ENCODE measurements around the gene DCLRE1B.

DCLRE1B gene

GRCh38 chr1:113904674-113905434, at the start of gene DCLRE1B, which contains the start of gene AP4B1:
DCLRE1B (plus strand) TSS chr1:113905326; CDS start chr1:113905587, 261 bp downstream.
AP4B1 (minus strand) TSS chr1:113904799; CDS start chr1:113904717, 82 bp downstream.
- DNase-seq = peak; percentile 100

- DNase-seq = no peak
Observed at GRCh38 chr1:113855630-113856400, 49.3 kb upstream of the DCLRE1B start.

GRCh38 chr1:113856401-113856790, 48.7 kb upstream of the DCLRE1B start:
- no peak for DNase-seq

- no peak for DNase-seq
Observed at GRCh38 chr1:113857776-113858175, 47.4 kb upstream of the DCLRE1B start.

- DNase-seq = no peak
Observed at GRCh38 chr1:113858418-113858817, 46.7 kb upstream of the DCLRE1B start.

GRCh38 chr1:113858982-113859381, 46.1 kb upstream of the DCLRE1B start:
- DNase-seq = no peak

GRCh38 chr1:113859478-113860175, 45.5 kb upstream of the DCLRE1B start:
- DNase-seq = peak; percentile 40

- no peak for DNase-seq
Observed at GRCh38 chr1:113860891-113861290, 44.2 kb upstream of the DCLRE1B start.

- DNase-seq = no peak
Observed at GRCh38 chr1:113861641-113862040, 43.5 kb upstream of the DCLRE1B start.

GRCh38 chr1:113868387-113869083, 36.6 kb upstream of the DCLRE1B start:
- no peak for DNase-seq

GRCh38 chr1:113870778-113871177, 34.3 kb upstream of the DCLRE1B start:
- no peak for DNase-seq

- peak; percentile 71 for DNase-seq
Observed at GRCh38 chr1:113871597-113872113, 33.5 kb upstream of the DCLRE1B start, which contains the start of gene PTPN22. PTPN22 (minus strand) TSS chr1:113871712.

GRCh38 chr1:113872219-113872935, 32.7 kb upstream of the DCLRE1B start:
- peak; percentile 61 for DNase-seq

- peak; percentile 25 for DNase-seq
Observed at GRCh38 chr1:113874012-113874879, 30.9 kb upstream of the DCLRE1B start.

- no peak for DNase-seq
Observed at GRCh38 chr1:113875714-113876113, 29.4 kb upstream of the DCLRE1B start.

- no peak for DNase-seq
Observed at GRCh38 chr1:113876176-113876575, 28.9 kb upstream of the DCLRE1B start.

GRCh38 chr1:113879739-113880038, 25.4 kb upstream of the DCLRE1B start:
- DNase-seq = no peak

- no peak for DNase-seq
Observed at GRCh38 chr1:113881661-113882060, 23.5 kb upstream of the DCLRE1B start.

- no peak for DNase-seq
Observed at GRCh38 chr1:113886417-113887401, 18.4 kb upstream of the DCLRE1B start.

All from KG1 (cell line).